ENCODE data around the gene PLIN4.

Gene PLIN4

DNA sequence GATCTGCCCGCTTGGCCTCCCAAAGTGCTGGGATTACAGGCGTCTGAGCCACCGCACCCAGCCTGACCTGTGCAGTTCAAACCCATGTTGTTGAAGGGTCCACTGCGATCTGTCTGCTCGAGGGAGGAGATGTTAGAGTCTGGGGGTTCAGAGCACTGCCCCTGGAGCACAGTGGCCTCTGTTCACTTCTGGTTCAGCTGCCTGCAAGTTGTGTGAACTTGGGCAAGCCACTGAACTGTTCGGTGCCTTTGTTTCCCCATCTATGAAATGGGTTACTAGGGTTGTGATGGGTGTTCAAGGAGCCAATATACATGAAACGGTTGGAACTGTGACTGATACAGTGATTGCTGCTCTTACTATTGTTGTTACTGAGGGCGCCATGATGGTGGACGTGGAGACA is 15.0 kb upstream of the PLIN4 start:
- TF ChIP-seq, protein P1, sequence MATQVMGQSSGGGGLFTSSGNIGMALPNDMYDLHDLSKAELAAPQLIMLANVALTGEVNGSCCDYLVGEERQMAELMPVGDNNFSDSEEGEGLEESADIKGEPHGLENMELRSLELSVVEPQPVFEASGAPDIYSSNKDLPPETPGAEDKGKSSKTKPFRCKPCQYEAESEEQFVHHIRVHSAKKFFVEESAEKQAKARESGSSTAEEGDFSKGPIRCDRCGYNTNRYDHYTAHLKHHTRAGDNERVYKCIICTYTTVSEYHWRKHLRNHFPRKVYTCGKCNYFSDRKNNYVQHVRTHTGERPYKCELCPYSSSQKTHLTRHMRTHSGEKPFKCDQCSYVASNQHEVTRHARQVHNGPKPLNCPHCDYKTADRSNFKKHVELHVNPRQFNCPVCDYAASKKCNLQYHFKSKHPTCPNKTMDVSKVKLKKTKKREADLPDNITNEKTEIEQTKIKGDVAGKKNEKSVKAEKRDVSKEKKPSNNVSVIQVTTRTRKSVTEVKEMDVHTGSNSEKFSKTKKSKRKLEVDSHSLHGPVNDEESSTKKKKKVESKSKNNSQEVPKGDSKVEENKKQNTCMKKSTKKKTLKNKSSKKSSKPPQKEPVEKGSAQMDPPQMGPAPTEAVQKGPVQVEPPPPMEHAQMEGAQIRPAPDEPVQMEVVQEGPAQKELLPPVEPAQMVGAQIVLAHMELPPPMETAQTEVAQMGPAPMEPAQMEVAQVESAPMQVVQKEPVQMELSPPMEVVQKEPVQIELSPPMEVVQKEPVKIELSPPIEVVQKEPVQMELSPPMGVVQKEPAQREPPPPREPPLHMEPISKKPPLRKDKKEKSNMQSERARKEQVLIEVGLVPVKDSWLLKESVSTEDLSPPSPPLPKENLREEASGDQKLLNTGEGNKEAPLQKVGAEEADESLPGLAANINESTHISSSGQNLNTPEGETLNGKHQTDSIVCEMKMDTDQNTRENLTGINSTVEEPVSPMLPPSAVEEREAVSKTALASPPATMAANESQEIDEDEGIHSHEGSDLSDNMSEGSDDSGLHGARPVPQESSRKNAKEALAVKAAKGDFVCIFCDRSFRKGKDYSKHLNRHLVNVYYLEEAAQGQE (IDR thresholded peaks at IDR 0.05; ENCODE audit: insufficient replicate concordance, low read depth), result no peak
- TF ChIP-seq GABPA (IDR thresholded peaks at IDR 0.05; ENCODE audit: low read depth) (no peak), POLR2AphosphoS5 (IDR thresholded peaks at IDR 0.05; ENCODE audit: low read depth) (no peak), SPI1 (IDR thresholded peaks at IDR 0.05; ENCODE audit: borderline replicate concordance, low read depth) (no peak)
- TF ChIP-seq, protein P2, sequence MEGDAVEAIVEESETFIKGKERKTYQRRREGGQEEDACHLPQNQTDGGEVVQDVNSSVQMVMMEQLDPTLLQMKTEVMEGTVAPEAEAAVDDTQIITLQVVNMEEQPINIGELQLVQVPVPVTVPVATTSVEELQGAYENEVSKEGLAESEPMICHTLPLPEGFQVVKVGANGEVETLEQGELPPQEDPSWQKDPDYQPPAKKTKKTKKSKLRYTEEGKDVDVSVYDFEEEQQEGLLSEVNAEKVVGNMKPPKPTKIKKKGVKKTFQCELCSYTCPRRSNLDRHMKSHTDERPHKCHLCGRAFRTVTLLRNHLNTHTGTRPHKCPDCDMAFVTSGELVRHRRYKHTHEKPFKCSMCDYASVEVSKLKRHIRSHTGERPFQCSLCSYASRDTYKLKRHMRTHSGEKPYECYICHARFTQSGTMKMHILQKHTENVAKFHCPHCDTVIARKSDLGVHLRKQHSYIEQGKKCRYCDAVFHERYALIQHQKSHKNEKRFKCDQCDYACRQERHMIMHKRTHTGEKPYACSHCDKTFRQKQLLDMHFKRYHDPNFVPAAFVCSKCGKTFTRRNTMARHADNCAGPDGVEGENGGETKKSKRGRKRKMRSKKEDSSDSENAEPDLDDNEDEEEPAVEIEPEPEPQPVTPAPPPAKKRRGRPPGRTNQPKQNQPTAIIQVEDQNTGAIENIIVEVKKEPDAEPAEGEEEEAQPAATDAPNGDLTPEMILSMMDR (IDR thresholded peaks at IDR 0.05; ENCODE audit: insufficient read depth, low read length), result no peak
- H3K4me3 ChIP-seq (replicated peaks; ENCODE audit: insufficient read depth, low read length), result no peak overlapping the region
- DNase-seq (ENCODE audit: low read depth in 1 of 2, low spot score in 1 of 2), result no peak
- H3K27me3 ChIP-seq (ENCODE audit: insufficient read depth, poor library complexity, severe bottlenecking), result no peaks in the 10 kb centered on the region
- H3K27ac ChIP-seq (replicated peaks), result no peak overlapping the region

DNA sequence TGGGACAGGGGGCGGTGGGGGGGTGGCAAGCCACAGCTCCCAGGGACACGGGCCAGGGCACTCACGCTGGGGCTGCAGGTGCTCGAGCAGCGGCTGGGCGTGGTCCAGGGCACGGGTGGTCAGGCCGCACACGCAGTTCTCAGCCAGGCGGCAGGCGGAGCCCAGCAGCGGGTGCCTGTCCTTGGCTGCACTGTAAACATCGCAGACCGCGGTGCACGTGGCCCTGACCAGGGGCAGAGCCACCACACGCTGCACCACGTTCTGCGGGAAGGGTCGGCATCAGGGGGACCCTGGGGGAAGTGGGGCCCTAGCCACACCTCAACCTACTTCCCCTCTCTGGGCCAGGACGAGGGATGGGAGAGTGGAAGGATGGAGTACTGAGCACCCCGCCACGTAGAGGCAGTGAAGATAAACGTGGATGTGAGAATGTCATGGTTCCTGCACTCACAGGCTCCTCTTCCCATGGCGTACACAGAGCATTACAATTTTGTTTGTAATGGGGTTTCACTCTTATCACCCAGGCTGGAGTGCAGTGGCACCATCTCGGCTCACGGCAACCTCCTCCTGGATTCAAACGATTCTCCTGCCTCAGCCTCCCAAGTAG is 13.4 kb upstream of the PLIN4 start:
- H3K27me3 ChIP-seq (ENCODE audit: insufficient read depth, poor library complexity, severe bottlenecking), result no peaks in the 10 kb centered on the region
- no peak overlapping the region for H3K27ac ChIP-seq (replicated peaks)
- DNase-seq (ENCODE audit: low read depth in 1 of 2, low spot score in 1 of 2), result no peak
- TF ChIP-seq GABPA (IDR thresholded peaks at IDR 0.05; ENCODE audit: low read depth), result no peak
- TF ChIP-seq, protein P2 (IDR thresholded peaks at IDR 0.05; ENCODE audit: insufficient read depth, low read length), result no peak
- H3K4me3 ChIP-seq (replicated peaks; ENCODE audit: insufficient read depth, low read length), result no peak overlapping the region

DNA sequence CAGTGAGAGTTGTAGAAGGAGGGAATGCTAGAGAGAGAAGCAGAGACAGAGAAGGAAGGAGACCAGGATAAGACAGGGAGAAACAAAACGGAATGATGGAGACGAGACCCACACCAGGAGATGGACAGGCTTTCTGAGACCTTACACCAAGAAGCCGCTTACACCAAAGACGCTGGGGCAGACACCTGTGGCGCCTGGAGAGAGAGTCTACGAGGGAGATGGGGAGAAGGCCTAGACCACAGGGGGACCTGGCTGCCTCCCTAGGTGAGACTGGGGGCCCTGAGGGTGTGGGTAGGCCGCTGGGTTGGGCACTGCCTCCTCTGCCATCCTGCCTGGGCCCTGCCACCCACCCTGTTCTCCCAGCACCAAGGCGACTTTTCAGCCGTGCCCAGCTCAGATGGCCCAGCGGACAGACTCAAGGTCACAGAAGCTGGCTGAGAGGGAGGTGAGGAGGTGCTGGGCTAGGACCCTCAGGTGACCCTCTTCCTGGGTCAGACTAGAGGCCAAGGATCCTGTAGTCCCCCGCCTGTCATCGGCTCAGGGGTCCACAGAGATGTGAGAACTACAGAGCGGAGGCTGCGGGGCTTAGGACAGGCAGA is 11.7 kb upstream of the PLIN4 start:
- Histone ChIP-seq H3K27me3 (ENCODE audit: insufficient read depth, poor library complexity, severe bottlenecking) (no peaks in the 10 kb centered on the region), H3K4me3 (replicated peaks; ENCODE audit: insufficient read depth, low read length) (no peak overlapping the region), H3K27ac (replicated peaks) (no peak overlapping the region)
- DNase-seq (ENCODE audit: low read depth in 1 of 2, low spot score in 1 of 2), result no peak
- TF ChIP-seq SPI1 (IDR thresholded peaks at IDR 0.05; ENCODE audit: borderline replicate concordance, low read depth) (no peak), GABPA (IDR thresholded peaks at IDR 0.05; ENCODE audit: low read depth) (no peak), POLR2AphosphoS5 (IDR thresholded peaks at IDR 0.05; ENCODE audit: low read depth) (no peak)
- TF ChIP-seq, protein P1 (IDR thresholded peaks at IDR 0.05; ENCODE audit: insufficient replicate concordance, low read depth), result no peak
- TF ChIP-seq, protein P2 (IDR thresholded peaks at IDR 0.05; ENCODE audit: insufficient read depth, low read length), result no peak

DNA sequence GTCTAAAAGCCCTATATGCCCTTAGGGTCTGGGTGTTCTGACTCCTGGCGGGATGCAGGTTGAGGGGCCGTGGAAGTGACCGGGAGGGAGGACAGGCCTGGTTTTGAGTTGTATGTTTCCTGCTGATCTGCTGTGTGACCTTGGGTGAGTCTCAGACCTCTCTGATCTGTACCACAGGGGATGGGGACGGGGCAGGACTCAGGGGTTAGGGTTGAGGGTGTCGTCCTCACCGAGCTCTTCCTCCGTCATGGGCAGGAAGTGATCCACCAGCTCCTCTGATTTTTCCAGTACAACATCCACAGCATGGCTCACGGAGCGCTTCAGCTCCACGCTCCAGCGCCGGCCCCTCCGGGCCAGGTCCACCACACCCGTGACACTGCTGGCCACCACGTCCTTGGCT is 10.6 kb upstream of the PLIN4 start:
- no peak overlapping the region for H3K27ac ChIP-seq (replicated peaks)
- DNase-seq (ENCODE audit: low read depth in 1 of 2, low spot score in 1 of 2), result no peak
- H3K27me3 ChIP-seq (ENCODE audit: insufficient read depth, poor library complexity, severe bottlenecking), result no peaks in the 10 kb centered on the region
- TF ChIP-seq, protein P1 (IDR thresholded peaks at IDR 0.05; ENCODE audit: insufficient replicate concordance, low read depth), result no peak
- TF ChIP-seq SPI1 (IDR thresholded peaks at IDR 0.05; ENCODE audit: borderline replicate concordance, low read depth), result no peak
- TF ChIP-seq, protein P2 (IDR thresholded peaks at IDR 0.05; ENCODE audit: insufficient read depth, low read length), result no peak
- TF ChIP-seq GABPA (IDR thresholded peaks at IDR 0.05; ENCODE audit: low read depth), result no peak
- TF ChIP-seq POLR2AphosphoS5 (IDR thresholded peaks at IDR 0.05; ENCODE audit: low read depth), result no peak
- no peak overlapping the region for H3K4me3 ChIP-seq (replicated peaks; ENCODE audit: insufficient read depth, low read length)
